Esophagus muscularis mucosa (tissue), 4 donors: ENCODE data around the gene ST3GAL6. TPM values are rescaled to one million over a fixed set of nuclear protein-coding genes. Genes with fewer than 3 reads are reported as not detected.

Experiments
- DNase-seq: peaks from one replicate; pipeline ENCODE4 v3.0.0-alpha.2; 2017; ENCODE audit errors: extremely low spot score
- H3K27ac ChIP-seq, 4 donors: fragments of 200-600 bp; sonication (generic); replicated peaks in 1 of 4; 1 replicate in 3 of 4; 2 replicates in 1 of 4; pipeline ENCODE4 v1.5.1; 2016 to 2019; ENCODE audit warnings: mild to moderate bottlenecking in 1 of 4
- H3K27me3 ChIP-seq, 4 donors: fragments of 200-600 bp; sonication (generic); one replicate each; pipeline versions ENCODE4 v1.5.1 to v1.6.0; 2016 to 2019
- H3K36me3 ChIP-seq, 4 donors: fragments of 200-600 bp; sonication (generic); one replicate each; pipeline ENCODE4 v1.5.1; 2016 to 2019
- H3K4me1 ChIP-seq, 4 donors: fragments of 200-600 bp; sonication (generic); one replicate each; pipeline ENCODE4 v1.5.1; 2016 to 2019
- H3K4me3 ChIP-seq, 4 donors: fragments of 200-600 bp; sonication (generic); 1 replicate in 2 of 4; 2 replicates in 2 of 4; pipeline ENCODE4 v1.5.1; 2016 to 2019; ENCODE audit warnings: mild to moderate bottlenecking in 4 of 4, moderate library complexity in 1 of 4
- H3K9me3 ChIP-seq, 4 donors: fragments of 200-600 bp; sonication (generic); 1 replicate in 3 of 4; 2 replicates in 1 of 4; pipeline ENCODE4 v1.5.1; 2016 to 2019
- CTCF ChIP-seq, 3 experiments: fragments of 200-600 bp in 2 of 3; fragments of 450-650 bp in 1 of 3; sonication (generic) in 2 of 3; IDR thresholded peaks; one replicate each; pipeline ENCODE4 v1.5.1; 2017 to 2019; ENCODE audit warnings: antibody characterized with exemption in 3 of 3, mild to moderate bottlenecking in 2 of 3, moderate library complexity in 1 of 3
- EP300 ChIP-seq: sonication (generic); formaldehyde crosslinking; IDR thresholded peaks from one replicate; pipeline ENCODE4 v1.6.1; 2017; ENCODE audit warnings: antibody characterized with exemption
- POLR2A ChIP-seq: fragments of 450-650 bp; IDR thresholded peaks from one replicate; pipeline ENCODE4 v1.6.1; 2017; ENCODE audit warnings: antibody characterized with exemption, moderate library complexity, mild to moderate bottlenecking, low read depth
- POLR2AphosphoS5 ChIP-seq, 2 donors: sonication (generic); formaldehyde crosslinking; IDR thresholded peaks; one replicate each; pipeline ENCODE4 v1.6.1; 2017; ENCODE audit warnings: antibody characterized with exemption in 2 of 2
- WGBS: methylation state at CpG from one replicate; pipeline ENCODE4 v1.1.5; 2018; 5-methylcytosine and 5-hydroxymethylcytosine counted together
- intact Hi-C: fragments of 100-400 bp; cut with DNase I; formaldehyde crosslinking; loops from one replicate; pipeline ENCODE4 v1.15.1; 2023
- total RNA-seq, 4 donors: library from RNA; depleted of rRNA; stranded (reverse); fragments of >200 nt; gene quantifications; one replicate each; pipeline versions ENCODE4 v1.1.0 to v1.2.1, GENCODE V29; 2016

ST3GAL6 gene
- total RNA-seq, 4 donors from 2014 or later: 3.3 to 10.8 (median 4.6) TPM

- Histone ChIP-seq H3K4me1 (no peaks in the 10 kb centered on the region), H3K27ac (no peak overlapping the region), H3K27me3 (no peaks in the 10 kb centered on the region), H3K4me3 (no peak overlapping the region), H3K36me3 (no peaks in the 10 kb centered on the region), H3K9me3 (no peaks in the 10 kb centered on the region)
- no peak for TF ChIP-seq POLR2A
- TF ChIP-seq CTCF (IDR thresholded peaks at IDR 0.05): no peak
- no peak for TF ChIP-seq EP300
- TF ChIP-seq POLR2AphosphoS5 (IDR thresholded peaks at IDR 0.05): no peak
- DNase-seq: no peak
- 84% methylated on average over 4 of the region's 4 CpGs for WGBS
- intact Hi-C loops: no loop called here
Measured at GRCh38 chr3:98722389-98722788, 40.8 kb upstream of the ST3GAL6 start.

- 84% methylated on average over 2 of the region's 2 CpGs for WGBS
- Histone ChIP-seq H3K9me3 (no peaks in the 10 kb centered on the region), H3K4me1 (no peaks in the 10 kb centered on the region), H3K27ac (no peak overlapping the region), H3K4me3 (no peak overlapping the region), H3K36me3 (no peaks in the 10 kb centered on the region), H3K27me3 (no peaks in the 10 kb centered on the region)
- TF ChIP-seq CTCF (IDR thresholded peaks at IDR 0.05) (no peak), POLR2AphosphoS5 (IDR thresholded peaks at IDR 0.05) (no peak), POLR2A (no peak), EP300 (no peak)
- intact Hi-C loops: no loop called here
- DNase-seq: no peak
Measured at GRCh38 chr3:98725352-98725751, 37.8 kb upstream of the ST3GAL6 start.

GRCh38 chr3:98726084-98726483 lies 37.1 kb upstream of the ST3GAL6 start:
- DNase-seq: no peak
- TF ChIP-seq POLR2AphosphoS5 (IDR thresholded peaks at IDR 0.05): no peak
- TF ChIP-seq CTCF (IDR thresholded peaks at IDR 0.05): no peak
- TF ChIP-seq EP300: no peak
- intact Hi-C loops: no loop called here
- Histone ChIP-seq H3K27ac (no peak overlapping the region), H3K4me3 (no peak overlapping the region), H3K36me3 (no peaks in the 10 kb centered on the region), H3K9me3 (no peaks in the 10 kb centered on the region), H3K27me3 (no peaks in the 10 kb centered on the region), H3K4me1 (no peaks in the 10 kb centered on the region)
- 83% methylated on average over 1 of the region's 1 CpG for WGBS

- 83% methylated on average over 3 of the region's 3 CpGs for WGBS
- Histone ChIP-seq H3K4me3 (no peak overlapping the region), H3K9me3 (no peaks in the 10 kb centered on the region), H3K27me3 (no peaks in the 10 kb centered on the region), H3K4me1 (peaks cover 0 to 9% (median 8%) of the 10 kb centered on the region in 4 donors), H3K36me3 (no peaks in the 10 kb centered on the region), H3K27ac (no peak overlapping the region)
- intact Hi-C loops: no loop called here
- no peak for TF ChIP-seq POLR2A
- no peak for TF ChIP-seq EP300
- no peak for TF ChIP-seq POLR2AphosphoS5 (IDR thresholded peaks at IDR 0.05)
- no peak for TF ChIP-seq CTCF (IDR thresholded peaks at IDR 0.05)
- DNase-seq: no peak
Measured at GRCh38 chr3:98727638-98728037, 35.5 kb upstream of the ST3GAL6 start.

GRCh38 chr3:98728672-98729071 lies 34.5 kb upstream of the ST3GAL6 start:
- DNase-seq: no peak
- WGBS: 97% methylated on average over 2 of the region's 2 CpGs
- H3K9me3 ChIP-seq: no peaks in the 10 kb centered on the region
- TF ChIP-seq POLR2A: no peak
- no peak for TF ChIP-seq CTCF (IDR thresholded peaks at IDR 0.05)
- no peak for TF ChIP-seq POLR2AphosphoS5 (IDR thresholded peaks at IDR 0.05)
- no peak for TF ChIP-seq EP300
- H3K4me1 ChIP-seq: peaks cover 0 to 19% (median 15%) of the 10 kb centered on the region in 4 donors
- H3K27me3 ChIP-seq: no peaks in the 10 kb centered on the region
- intact Hi-C loops: no loop called here
- no peak overlapping the region for H3K4me3 ChIP-seq
- H3K27ac ChIP-seq: no peak overlapping the region
- no peaks in the 10 kb centered on the region for H3K36me3 ChIP-seq
